ENCODE results near the gene USP10.

DNA sequence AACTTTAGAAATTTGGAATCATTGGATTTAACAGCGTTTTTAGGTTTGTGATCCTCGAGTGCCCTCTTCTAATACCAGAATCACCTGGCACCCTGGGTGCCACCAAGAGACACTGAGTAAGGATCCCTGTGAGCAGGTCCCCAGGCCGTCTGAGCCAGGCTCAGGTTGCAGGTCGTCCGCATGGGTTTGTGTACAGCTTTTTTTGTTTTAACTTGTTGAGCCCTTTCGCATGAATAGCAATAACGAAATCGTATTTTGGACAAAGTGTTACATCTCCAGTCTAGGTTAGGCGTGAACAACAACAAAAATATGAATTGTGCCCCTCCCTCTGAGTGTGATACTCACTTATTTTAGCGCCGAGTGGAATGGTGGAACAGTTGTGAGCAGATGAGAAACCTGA lies 10.9 kb downstream of the USP10 start:
- TF ChIP-seq, protein P1, sequence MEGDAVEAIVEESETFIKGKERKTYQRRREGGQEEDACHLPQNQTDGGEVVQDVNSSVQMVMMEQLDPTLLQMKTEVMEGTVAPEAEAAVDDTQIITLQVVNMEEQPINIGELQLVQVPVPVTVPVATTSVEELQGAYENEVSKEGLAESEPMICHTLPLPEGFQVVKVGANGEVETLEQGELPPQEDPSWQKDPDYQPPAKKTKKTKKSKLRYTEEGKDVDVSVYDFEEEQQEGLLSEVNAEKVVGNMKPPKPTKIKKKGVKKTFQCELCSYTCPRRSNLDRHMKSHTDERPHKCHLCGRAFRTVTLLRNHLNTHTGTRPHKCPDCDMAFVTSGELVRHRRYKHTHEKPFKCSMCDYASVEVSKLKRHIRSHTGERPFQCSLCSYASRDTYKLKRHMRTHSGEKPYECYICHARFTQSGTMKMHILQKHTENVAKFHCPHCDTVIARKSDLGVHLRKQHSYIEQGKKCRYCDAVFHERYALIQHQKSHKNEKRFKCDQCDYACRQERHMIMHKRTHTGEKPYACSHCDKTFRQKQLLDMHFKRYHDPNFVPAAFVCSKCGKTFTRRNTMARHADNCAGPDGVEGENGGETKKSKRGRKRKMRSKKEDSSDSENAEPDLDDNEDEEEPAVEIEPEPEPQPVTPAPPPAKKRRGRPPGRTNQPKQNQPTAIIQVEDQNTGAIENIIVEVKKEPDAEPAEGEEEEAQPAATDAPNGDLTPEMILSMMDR (IDR thresholded peaks at IDR 0.05), result no peak
- TF ChIP-seq POLR2A (IDR thresholded peaks at IDR 0.05), result no peak
- no peak for TF ChIP-seq POLR2AphosphoS5 (IDR thresholded peaks at IDR 0.05)

All from transverse colon (tissue), 4 donors.